GM19351 (cell line): ENCODE data around the gene CALML3.

ENCODE experiments used
- ATAC-seq: cut with Tn5 transposase; IDR thresholded peaks from one replicate; pipeline ENCODE4 v1.9.1; 2021; ENCODE audit warnings: mild to moderate bottlenecking, moderate library complexity; ENCODE audit not compliant: unreplicated experiment

The CALML3 gene

DNA sequence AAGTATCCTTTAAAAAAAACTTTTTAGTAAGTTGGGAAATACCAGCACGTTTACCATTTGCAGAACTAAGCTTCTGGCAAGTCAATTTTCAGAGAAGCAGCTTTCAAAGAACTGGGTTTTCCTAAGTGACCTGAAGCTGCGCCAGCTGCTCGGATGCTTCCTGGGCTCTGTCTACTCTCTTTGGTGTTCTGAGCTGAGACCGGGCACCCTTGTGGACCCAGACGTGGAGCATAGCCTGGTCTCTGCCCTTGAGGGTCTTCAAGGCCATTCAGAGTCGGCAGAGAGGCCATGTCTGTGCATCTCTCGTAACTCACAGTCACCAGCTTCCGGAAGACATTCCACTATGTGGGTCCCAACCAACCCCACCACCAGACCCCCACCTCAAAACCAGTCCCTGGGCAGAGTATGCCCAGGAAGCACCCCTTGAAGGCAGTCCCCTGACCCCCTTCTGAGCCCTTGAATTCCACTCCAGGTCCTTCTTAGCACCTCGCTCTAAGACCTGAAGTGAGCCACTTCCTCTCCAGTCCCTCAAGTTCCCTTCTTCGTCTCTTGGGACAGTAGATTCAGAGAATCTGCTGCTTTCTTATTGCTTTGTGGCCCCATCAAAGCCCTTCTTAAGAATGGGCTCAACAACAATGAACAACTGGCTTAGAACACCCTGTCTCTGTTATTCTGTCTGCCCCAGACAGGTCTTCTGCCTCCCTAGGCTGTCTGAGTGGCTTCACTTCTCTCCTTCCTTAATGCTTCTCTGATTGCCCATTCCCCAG lies 33.9 kb upstream of the CALML3 start:
- no peak for ATAC-seq

DNA sequence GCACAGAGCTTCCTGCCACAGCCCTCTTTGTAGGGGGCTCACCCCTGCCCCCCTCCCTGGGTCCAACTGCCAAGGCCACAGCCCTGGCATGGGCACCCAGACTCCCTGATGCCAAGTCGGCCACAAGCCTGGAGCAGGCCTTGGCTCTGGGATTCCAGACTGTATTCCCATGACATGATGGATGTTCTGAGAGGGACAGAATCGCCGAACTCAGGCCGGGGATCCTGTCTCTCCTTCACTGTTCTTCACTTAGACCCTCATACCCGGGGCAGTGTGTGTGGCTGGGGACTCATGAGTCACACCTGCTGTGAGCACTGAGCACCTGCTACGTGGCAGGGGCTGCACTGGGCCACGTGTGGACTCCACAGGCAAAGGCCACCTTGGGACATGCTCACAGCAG lies 33.3 kb upstream of the CALML3 start:
- no peak for ATAC-seq

DNA sequence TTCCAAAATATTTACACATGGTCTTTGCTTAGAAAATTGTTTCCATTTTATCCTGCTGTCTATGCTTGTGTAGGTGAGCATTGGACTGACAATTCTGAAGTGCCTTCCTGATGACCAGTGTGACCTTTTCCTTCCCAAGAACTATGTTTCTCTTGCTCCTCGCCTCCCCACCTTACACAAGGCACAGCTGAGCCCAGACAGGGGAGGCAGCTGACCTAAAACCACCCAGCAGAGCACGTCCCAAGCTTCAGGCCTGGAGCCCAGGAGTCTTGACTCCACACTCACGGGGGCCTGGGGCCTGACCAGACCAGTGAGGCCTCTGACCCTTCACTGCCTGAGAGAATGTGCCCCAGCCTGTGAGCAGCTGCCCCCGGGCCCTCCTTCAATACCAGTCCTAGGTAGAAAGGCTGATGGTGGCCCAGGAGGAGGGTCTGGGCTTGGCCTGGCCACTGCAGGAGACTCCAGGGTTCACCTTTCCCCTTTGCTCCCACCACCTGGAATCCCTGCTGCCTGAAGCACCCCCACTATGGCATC lies 32.4 kb upstream of the CALML3 start:
- no peak for ATAC-seq

DNA sequence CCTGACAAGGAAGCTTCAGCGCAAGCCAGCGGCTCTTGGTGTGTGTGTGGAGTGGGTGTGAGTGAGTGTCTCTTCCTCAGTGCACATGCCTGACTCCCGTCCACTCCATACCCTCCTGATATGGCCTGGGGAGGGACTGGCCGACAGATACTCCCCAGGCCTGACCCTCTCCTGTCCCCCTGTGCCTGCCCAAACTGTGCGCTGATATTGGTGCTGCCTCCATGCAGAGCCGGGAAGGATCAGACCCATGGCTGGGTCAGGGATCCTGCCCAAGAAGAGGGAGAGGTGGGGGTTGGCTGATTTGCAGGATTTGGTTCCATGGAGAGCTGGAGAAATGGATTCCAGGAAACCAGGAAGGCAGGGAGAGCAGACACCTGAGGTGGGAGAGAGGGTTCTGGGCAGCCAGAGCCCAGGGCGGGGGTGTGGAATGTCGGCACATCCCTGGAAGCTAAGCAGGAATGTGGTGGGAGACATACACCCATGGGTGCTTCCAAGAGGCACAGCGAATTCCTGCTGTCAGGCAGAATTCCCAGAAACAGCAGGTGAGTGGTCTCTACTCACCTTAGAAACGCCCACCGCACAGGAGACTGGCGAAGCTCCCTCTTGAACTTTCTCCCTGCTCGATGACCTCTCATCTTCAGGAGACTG lies 31.7 kb upstream of the CALML3 start:
- no peak for ATAC-seq

DNA sequence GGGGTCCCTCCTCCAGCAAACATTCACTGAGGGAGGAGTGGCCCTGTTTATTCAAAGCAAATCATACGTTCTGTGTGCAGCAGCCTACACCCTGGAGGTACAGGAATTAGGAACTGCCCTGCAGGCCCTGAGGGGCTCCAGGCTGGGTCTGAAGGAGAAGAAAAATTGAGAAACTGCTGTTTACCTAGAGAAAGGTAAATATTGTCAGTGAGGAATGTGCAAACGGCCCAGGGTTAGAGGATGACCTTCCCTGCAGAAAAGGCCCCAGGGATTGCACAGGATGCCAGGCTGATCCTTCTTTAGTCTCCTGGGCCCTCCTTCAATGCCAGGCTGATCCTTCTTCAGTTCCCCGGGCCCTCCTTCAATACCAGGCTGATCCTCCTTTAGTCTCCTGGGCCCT lies 31.1 kb upstream of the CALML3 start:
- ATAC-seq = no peak

DNA sequence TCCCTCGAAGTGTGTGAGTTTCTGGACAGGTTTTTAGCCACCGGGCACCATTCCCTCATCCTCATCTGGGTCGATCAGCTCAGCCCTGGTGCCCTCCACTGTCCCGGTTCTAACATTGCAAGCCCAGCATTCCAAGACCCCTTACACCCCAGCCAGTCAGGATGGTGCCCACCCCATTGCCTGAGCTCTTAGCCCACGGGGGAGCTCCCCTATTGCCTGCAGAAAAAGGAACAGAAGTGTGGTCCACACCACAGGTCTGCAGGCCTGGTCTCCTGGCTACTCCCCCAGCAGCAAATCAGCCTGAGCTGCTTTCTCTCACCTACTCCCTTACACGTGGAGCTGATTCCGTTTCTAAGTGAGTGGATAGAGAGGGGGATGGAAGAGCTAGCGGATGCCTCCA lies 30.1 kb upstream of the CALML3 start:
- ATAC-seq = no peak

DNA sequence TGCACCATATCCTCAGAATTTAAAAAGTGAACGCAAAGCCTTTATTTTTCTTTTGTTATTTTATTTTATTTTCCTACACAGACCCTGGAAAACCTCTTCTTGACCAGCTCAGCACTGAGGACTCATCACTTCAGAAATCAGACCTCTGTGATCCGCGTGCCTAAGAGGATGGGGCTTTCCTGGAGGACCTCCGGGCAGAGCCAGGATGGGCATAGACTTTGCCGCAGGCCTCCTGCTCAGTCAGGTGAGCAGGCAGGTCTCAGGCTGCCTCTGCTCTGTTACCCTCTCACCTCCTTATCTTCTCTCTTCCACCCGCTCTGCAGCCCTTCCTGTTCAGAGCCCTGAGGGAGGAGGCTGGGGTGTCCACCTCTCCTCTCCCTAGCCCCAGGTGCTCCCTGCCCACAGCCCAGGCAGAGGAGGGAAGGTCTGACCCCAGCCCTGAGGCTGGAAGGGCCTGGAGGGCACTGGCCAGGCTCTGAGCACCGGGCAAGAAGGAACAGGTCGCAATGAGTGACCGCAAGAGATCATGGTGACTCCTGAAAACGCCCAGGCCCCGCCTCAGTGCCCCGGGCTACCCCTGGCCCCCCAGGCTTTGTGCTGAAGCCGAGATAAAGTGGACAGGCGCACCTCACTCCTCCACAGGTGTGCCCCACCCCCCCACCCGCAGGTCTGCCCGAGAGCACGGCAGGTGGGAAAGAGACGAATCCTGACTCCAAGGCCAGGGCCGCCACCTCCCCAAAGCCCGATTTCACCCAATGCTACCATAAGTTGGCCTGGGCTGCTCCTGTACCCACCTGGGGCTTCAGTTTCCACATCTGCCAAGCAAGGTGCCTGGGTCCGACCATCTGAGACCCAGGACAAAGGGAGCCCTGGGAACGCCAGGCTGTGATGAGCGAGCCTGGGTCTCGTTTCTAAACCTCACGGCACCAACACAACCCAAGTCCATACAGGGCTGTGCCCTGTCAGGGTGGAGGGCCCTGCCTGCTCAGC lies 28.2 kb upstream of the CALML3 start:
- no peak for ATAC-seq

DNA sequence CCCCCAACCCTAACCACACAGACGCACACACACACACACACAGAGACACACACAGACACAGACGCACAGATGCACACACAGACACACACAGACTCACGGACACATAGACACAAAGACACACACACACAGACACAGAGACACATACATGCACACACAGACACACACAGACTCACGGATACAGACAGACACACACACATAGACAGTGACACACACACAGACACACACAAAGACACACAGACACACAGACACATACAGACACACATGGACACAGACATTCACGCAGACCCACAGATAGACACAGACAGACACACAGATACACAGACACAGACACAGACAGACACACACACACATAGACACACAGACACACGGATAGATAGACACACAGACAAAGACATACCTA lies 27.5 kb upstream of the CALML3 start:
- ATAC-seq = no peak

DNA sequence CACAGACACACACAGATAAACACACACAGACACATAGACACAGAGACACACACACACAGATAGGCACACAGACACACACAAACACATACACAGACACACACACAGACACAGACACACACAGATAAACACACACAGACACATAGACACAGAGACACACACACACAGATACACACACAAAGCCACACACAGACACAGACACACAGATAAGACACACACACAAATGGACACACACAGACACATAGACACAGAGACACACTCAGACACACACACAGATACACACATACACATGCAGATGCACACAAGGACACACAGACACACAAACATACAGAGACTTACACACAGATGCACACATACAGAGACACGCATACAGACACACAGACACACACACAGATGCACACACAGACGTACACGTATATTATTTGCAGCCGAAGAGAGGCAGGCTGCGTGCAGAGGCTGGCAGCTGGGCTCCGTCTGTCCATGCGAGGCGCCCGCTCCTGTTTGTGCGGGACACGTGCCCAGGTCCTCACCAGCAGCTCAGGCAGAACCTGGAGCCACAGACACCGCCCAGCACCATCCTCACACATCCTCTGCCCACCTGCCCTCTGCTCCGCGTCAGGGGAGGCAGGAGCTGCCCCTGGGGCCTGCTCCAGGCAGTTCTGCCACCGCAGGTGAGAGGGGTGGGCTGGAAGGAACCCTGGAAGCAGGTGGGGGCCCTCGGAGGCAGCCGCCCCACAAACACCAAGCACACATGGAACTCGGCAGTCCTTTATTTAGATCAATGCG lies 26.6 kb upstream of the CALML3 start:
- no peak for ATAC-seq

DNA sequence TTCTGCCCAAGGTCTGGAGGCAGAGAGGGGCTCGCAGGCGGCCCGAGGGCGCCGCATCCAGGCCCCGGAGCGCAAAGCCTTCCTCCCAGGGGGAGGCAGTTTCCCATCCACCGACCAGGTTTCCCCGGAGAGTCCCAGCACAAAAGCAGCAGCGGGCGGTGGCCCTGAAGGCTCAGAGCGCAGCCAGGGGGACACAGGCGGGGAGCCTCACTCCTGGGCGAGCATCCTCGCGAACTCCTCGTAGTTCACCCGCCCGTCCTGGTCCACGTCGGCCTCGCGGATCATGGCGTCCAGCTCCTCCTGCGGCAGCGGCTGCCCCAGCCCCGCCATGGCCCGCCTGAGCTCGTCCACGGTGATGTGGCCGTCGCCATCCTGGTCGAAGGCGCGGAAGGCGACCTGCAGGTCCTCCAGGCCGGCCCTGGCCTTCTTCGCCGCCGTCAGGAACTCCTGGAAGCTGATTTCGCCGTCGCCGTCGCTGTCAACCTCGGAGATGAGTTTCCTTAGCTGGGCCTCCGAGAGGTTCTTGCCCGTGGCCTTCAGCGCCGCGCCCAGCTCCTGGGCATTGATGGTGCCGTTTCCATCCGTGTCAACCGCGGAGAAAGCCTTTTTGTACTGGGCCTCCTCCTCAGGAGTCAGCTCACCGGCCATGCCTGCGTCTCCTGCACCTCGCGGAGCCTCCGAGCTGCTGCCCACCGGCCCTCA lies 25.8 kb upstream of the CALML3 start:
- no peak for ATAC-seq

DNA sequence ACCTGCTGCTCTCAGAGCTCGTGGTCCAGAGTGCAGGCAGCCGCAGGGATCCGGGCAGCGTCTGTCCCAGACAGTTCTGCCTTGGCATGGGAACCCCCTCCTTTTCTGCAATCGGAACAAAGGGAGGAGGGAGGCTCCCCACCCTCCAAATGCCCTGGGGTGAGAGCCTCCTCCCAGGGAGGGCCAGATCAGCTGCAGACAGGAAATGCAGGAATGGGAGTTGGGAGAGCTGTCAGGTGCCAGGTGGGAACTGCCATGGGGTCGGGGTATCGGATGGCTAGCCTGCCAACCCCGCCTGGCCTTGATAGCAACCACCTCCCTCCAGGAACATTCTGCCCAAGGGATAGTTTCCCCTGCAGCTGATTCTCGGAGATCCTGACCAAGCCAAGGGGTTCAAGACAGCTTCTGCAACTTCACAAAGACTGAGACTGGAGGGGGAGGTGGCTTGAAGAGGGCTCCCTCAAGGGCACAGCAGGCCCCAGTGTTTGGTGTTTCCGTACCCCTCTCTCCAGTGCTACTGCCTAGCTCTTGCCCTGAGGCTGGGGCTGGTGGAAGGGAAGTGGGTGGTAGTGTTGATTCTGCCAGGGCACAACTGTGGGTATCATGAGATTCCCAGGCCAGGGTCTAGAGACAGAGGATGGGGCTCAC lies 25.1 kb upstream of the CALML3 start, which contains the start of gene CALML5:
CALML5 (minus strand) TSS at position 78 of the 648 bp plus-strand sequence. CDS start 132 bp downstream, outside the sequence.
- ATAC-seq = no peak

DNA sequence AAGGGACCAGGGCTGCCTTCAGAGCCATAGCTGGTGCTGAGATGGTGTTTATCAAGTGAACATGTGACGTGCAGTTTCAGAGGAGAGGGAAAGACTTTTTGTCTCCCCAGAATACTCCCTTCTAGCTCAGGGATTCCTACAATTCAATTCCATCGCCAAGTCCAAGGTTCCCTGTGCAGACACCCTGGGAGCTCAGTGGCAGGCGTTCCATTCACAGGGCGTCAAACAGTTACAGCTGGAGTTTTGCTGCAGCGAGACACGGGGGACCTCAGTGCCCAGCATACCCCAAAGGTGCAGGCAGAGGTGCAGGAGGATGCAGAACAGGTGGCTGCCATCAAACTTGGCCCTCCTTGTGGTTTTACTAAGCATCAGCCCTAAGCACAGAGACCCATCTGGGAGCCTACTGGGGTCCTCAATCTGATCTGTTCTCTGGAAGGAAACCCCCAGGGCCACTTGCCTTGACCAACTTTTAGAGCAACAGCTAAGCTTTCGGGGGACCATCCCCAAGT lies 24.5 kb upstream of the CALML3 start:
- ATAC-seq = no peak

DNA sequence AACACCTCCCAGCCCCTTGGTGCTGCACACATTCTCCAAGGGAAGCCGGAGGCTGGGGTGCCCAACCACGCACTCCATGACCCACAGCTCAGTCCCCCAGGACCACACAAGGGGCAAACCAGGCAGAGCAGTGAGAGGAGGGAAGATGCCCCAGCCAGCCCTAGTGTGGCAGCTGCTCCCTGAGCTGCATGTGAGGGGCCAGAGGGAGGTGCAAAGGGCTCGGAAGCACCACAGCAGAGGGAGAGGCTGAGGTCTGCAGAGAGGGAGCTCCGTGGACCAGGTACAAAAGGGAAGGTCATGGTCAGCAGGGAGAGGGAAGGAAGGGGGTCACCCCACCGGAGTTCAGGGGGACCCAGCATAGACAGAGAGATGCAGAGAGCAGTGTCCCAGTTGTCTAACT lies 23.9 kb upstream of the CALML3 start:
- no peak for ATAC-seq

DNA sequence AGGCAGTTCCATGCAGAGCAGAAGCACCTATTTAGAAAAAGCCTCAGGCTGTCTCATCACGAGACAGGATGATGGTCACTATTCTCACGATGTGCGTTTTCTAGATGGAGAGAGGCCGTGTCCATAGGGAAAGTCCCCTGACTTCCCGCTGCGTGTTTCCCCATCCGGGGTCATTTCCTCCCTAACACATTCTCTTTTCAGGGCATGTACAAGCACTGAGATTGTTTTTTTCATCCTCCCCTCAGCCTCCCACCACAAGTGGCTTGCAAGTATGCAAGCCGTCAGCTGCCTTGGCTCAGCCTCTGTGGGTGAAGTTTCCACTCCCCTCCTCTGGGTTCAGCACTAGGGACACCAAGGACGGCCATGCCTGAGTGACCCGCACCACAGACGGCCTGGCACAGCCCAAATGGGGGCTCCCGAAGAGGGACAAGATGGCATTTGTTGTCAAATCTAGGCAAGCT lies 22.7 kb upstream of the CALML3 start:
- ATAC-seq = no peak

DNA sequence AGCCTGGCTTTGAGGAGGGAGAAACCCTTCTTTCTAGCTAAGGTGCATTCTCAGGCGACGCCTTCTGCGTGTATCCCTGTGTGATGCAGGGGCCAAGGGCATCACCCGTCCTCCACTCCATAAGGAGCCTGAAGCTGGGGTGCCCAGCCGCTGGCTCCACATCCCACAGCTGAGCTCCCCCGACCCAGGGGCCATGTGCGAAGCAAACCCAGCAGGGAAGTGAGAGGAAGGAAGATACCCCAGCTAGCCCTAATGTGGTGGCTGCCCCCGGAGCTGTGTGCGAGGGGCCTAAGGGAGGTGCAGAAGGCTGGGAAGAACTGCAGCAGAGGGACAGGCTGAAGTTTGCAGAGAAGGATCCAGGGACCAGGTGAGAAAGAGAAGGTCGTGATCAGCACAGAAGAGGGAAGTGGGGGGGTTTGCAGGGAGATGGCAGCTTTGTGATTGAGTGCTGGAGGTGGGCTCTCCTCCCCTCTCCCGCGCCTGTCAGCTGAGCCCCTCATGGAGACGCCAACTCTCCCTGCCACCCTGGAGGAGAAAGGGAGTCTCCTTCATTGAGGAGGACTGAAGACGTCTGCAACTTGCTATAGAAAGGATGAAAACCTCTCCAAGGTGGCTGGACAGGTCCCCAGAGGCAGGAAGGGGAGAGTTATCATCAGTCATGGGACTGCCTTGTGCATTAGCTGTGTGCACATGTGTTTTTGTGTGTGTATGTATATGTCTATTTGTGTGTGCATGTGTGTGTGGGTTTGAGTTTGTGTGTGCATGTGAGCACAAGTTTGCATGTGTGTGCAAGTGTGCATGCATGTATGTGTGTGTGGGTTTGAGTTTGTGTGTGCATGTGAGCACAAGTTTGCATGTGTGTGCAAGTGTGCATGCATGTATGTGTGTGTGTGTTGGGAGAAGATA lies 21.9 kb upstream of the CALML3 start:
- no peak for ATAC-seq

DNA sequence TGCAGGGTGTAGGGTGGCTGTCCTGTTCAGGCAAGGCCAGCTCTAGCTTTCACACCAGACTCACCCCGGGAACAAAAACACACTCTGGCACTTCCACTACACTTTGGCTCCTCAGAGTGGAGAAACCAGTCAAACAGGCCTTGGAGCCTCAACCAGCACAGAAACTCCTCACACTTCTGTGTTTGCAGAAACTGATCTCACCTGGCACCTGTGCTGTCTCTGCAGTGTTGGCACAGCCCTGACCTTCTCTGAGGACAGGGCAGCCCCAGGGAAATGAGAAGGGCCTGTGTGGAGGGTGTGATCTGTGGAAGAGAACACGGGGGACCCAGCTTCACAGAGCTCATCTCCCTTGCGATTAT lies 21.3 kb upstream of the CALML3 start:
- ATAC-seq = no peak

DNA sequence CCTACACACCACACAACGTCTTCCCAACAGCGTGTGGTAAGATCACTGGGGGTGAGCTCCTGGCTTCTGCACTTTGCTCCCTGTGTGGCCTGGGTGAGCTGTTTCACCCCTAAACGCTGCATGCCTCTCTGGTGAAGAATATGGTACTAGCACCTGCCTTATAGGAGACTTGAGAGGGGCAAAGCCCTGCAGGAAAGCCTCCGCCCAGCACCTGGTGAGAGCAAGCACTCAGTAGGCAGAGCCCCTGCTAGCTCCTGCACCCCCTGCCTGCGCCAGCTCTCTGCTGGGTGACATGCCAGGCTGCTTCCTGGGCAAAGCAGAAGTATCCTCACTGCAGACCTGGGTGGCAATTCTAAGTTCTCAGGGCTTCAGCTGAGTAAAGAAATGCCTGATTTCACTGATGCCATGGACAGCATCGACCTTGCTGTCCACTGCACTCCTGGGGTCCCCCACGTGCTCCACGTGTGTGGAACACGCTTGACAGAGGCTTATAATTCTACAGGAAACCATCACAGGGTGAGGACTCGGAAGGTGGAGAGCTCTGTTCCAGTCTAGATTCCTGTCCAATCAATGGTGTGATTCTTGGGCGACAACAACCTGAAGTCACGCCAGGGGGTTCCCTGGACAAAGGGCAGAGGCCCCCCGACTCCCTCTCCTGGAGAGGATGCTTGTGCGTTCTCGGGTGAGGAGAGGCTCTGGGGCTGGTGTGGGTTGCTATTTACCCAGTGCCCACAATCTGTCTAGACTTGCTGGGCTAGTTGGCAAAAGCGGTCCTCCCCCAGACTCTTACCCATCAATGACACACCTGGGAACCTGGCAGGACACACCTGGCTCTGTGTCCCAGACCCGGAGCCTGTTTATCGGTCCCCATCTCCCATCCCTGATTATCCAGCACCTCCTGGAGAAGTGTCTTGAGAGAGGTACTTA lies 20.4 kb upstream of the CALML3 start:
- ATAC-seq = no peak
